ENCODE results near the gene OR5AS1. TPM values are rescaled to one million over a fixed set of nuclear protein-coding genes. Genes with fewer than 3 reads are reported as not detected.

Gene OR5AS1
- total and polyA plus RNA-seq, 12 donors: not detected

- Histone ChIP-seq H3K27me3 (no peaks in the 10 kb centered on the region), H3K36me3 (replicated peaks in 1 of 2) (no peaks in the 10 kb centered on the region), H3K27ac (no peak overlapping the region), H3K4me3 (no peak overlapping the region), H3K4me1 (replicated peaks in 1 of 2) (no peaks in the 10 kb centered on the region), H3K9me3 (replicated peaks in 1 of 3) (no peaks in the 10 kb centered on the region)
- WGBS, 4 donors: 60 to 70% (median 65%) methylated on average over 2 of the region's 2 CpGs
- TF ChIP-seq CTCF (IDR thresholded peaks at IDR 0.05) (no peak), POLR2A (IDR thresholded peaks at IDR 0.05) (no peak)
- DNase-seq: no peak
- intact Hi-C loops (cut with DNase I): no loop called here
Measured at GRCh38 chr11:56066980-56067379, 39.5 kb downstream of the OR5AS1 start.

Other genes with a start within 250 kb of the OR5AS1 start
- not detected for gene OR5D14, start 232.1 kb upstream of the OR5AS1 start, total RNA-seq
- gene OR5D14, start 232.1 kb upstream of the OR5AS1 start, polyA plus RNA-seq: not detected
- not detected for gene OR5L1, start 216.3 kb upstream of the OR5AS1 start, total RNA-seq
- not detected for gene OR5L1, start 216.3 kb upstream of the OR5AS1 start, polyA plus RNA-seq
- not detected for gene OR5D18, start 208.0 kb upstream of the OR5AS1 start, total RNA-seq
- gene OR5D18, start 208.0 kb upstream of the OR5AS1 start, polyA plus RNA-seq: not detected
- gene OR5L2, start 200.4 kb upstream of the OR5AS1 start, total RNA-seq: not detected
- not detected for gene OR5L2, start 200.4 kb upstream of the OR5AS1 start, polyA plus RNA-seq
- not detected for gene OR5D16, start 188.9 kb upstream of the OR5AS1 start, total RNA-seq
- gene OR5D16, start 188.9 kb upstream of the OR5AS1 start, polyA plus RNA-seq: not detected
- gene TRIM51, start 144.4 kb upstream of the OR5AS1 start, total RNA-seq: not detected
- not detected for gene TRIM51, start 144.4 kb upstream of the OR5AS1 start, polyA plus RNA-seq
- not detected for gene OR5W2, start 113.1 kb upstream of the OR5AS1 start, total RNA-seq
- not detected for gene OR5W2, start 113.1 kb upstream of the OR5AS1 start, polyA plus RNA-seq
- not detected for gene OR5I1, start 91.3 kb upstream of the OR5AS1 start, total RNA-seq
- gene OR5I1, start 91.3 kb upstream of the OR5AS1 start, polyA plus RNA-seq: not detected
- gene OR10AG1, start 57.7 kb upstream of the OR5AS1 start, total RNA-seq: not detected
- not detected for gene OR10AG1, start 57.7 kb upstream of the OR5AS1 start, polyA plus RNA-seq
- gene OR5F1, start 33.0 kb upstream of the OR5AS1 start, total RNA-seq: not detected
- not detected for gene OR5F1, start 33.0 kb upstream of the OR5AS1 start, polyA plus RNA-seq
- not detected for gene OR8I2, start 65.7 kb downstream of the OR5AS1 start, total RNA-seq
- gene OR8I2, start 65.7 kb downstream of the OR5AS1 start, polyA plus RNA-seq: not detected
- not detected for gene OR8H2, start 76.0 kb downstream of the OR5AS1 start, total RNA-seq
- gene OR8H2, start 76.0 kb downstream of the OR5AS1 start, polyA plus RNA-seq: not detected
- not detected for gene OR8H3, start 94.7 kb downstream of the OR5AS1 start, total RNA-seq
- not detected for gene OR8H3, start 94.7 kb downstream of the OR5AS1 start, polyA plus RNA-seq
- not detected for gene OR8J3, start 112.5 kb downstream of the OR5AS1 start, total RNA-seq
- gene OR8J3, start 112.5 kb downstream of the OR5AS1 start, polyA plus RNA-seq: not detected
- not detected for gene OR8K5, start 132.7 kb downstream of the OR5AS1 start, total RNA-seq
- not detected for gene OR8K5, start 132.7 kb downstream of the OR5AS1 start, polyA plus RNA-seq
- not detected for gene OR5J2, start 149.0 kb downstream of the OR5AS1 start, total RNA-seq
- not detected for gene OR5J2, start 149.0 kb downstream of the OR5AS1 start, polyA plus RNA-seq
- gene OR5T2, start 206.6 kb downstream of the OR5AS1 start, total RNA-seq: not detected
- not detected for gene OR5T2, start 206.6 kb downstream of the OR5AS1 start, polyA plus RNA-seq
- gene OR5T3, start 224.6 kb downstream of the OR5AS1 start, total RNA-seq: not detected
- gene OR5T3, start 224.6 kb downstream of the OR5AS1 start, polyA plus RNA-seq: not detected
- not detected for gene OR5T1, start 246.5 kb downstream of the OR5AS1 start, total RNA-seq
- not detected for gene OR5T1, start 246.5 kb downstream of the OR5AS1 start, polyA plus RNA-seq